PC-3 (cell line): ENCODE data around the gene RNF14. TPM values are rescaled to one million over a fixed set of nuclear protein-coding genes. Genes with fewer than 3 reads are reported as not detected.

Experiments used
- ATAC-seq: fragments of 200-7000 bp; cut with Tn5 transposase; 2 replicates; pipeline ENCODE4 v1.9.1; 2020; ENCODE audit warnings: mild to moderate bottlenecking, moderate library complexity
- BruUV-seq: library from RNA; stranded (reverse); fragments of 400-500 nt; replicated peaks from 2 replicates; lab custom pipeline; 2021; lab: Mats Ljungman, UMichigan
- CTCF ChIA-PET: fragments of 300-600 bp; sonication (Branson Sonifier 250); formaldehyde crosslinking; loops from one replicate; lab custom pipeline; 2022; ENCODE audit warnings: antibody characterized with exemption; lab: Charles Lee
- POLR2A ChIA-PET: fragments of 300-600 bp; sonication (Branson Sonifier 250); formaldehyde crosslinking; loops from one replicate; lab custom pipeline; 2022; ENCODE audit warnings: antibody characterized with exemption; ENCODE audit not compliant: unreplicated experiment; lab: Charles Lee
- DNase-seq: peaks from one replicate; pipeline ENCODE4 v3.0.0-alpha.2; 2015
- H2AFZ ChIP-seq: fragments of 300-600 bp; sonication (generic); 2 replicates; pipeline ENCODE4 v1.6.0; 2016; ENCODE audit warnings: antibody characterized with exemption, low read length
- H3F3A ChIP-seq: fragments of 300-600 bp; sonication (generic); one replicate; pipeline ENCODE4 v1.6.0; 2017; ENCODE audit warnings: antibody characterized with exemption, low read length, control low read depth, mild to moderate bottlenecking; ENCODE audit not compliant: unreplicated experiment
- H3K27ac ChIP-seq: fragments of 300-600 bp; sonication (generic); 2 replicates; pipeline ENCODE4 v1.5.1; 2016; ENCODE audit warnings: mild to moderate bottlenecking, low read length
- H3K27me3 ChIP-seq: fragments of 300-600 bp; sonication (generic); 2 replicates; pipeline ENCODE4 v1.6.1; 2016; ENCODE audit warnings: low read length, mixed read lengths
- H3K36me3 ChIP-seq: fragments of 300-600 bp; sonication (generic); 2 replicates; pipeline ENCODE4 v1.6.1; 2016; ENCODE audit warnings: low read depth, mixed run types, low read length, mixed read lengths
- H3K4me1 ChIP-seq: fragments of 300-600 bp; sonication (generic); 2 replicates; pipeline ENCODE4 v1.5.1; 2016; ENCODE audit warnings: low read length; ENCODE audit not compliant: insufficient read depth
- H3K4me2 ChIP-seq: fragments of 300-600 bp; sonication (generic); 2 replicates; pipeline ENCODE4 v1.6.0; 2016; ENCODE audit warnings: low read length
- H3K4me3 ChIP-seq: fragments of 300-600 bp; sonication (generic); 2 replicates; pipeline ENCODE4 v1.5.1; 2016; ENCODE audit warnings: mild to moderate bottlenecking, low read length, mixed read lengths
- H3K79me2 ChIP-seq: fragments of 300-600 bp; sonication (generic); 2 replicates; pipeline ENCODE4 v1.6.1; 2017; ENCODE audit warnings: low read length, mixed read lengths
- H3K9ac ChIP-seq: fragments of 300-600 bp; sonication (generic); 2 replicates; pipeline ENCODE4 v1.6.0; 2016; ENCODE audit warnings: mild to moderate bottlenecking, low read length
- H3K9me2 ChIP-seq: fragments of 300-600 bp; sonication (generic); replicated peaks from 2 replicates; pipeline ENCODE4 v1.6.1; 2016; ENCODE audit warnings: mixed run types, low read length, mixed read lengths
- H3K9me3 ChIP-seq: fragments of 300-600 bp; sonication (generic); 2 replicates; pipeline ENCODE4 v1.6.1; 2016; ENCODE audit warnings: low read length, mixed read lengths
- H4K20me1 ChIP-seq: fragments of 300-600 bp; sonication (generic); 2 replicates; pipeline ENCODE4 v1.6.1; 2016; ENCODE audit warnings: low read length, mixed read lengths
- CTCF ChIP-seq: fragments of 300-600 bp; sonication (generic); conservative IDR thresholded peaks from 2 replicates; pipeline ENCODE4 v1.5.1; 2017; ENCODE audit warnings: antibody characterized with exemption, low read depth, mild to moderate bottlenecking, low read length
- EZH2 ChIP-seq: fragments of 300-600 bp; sonication (generic); IDR thresholded peaks from one replicate; pipeline ENCODE4 v1.6.1; 2017; ENCODE audit warnings: antibody characterized with exemption, mild to moderate bottlenecking, low read length; ENCODE audit not compliant: unreplicated experiment
- EZH2phosphoT487 ChIP-seq: fragments of 300-600 bp; sonication (generic); IDR thresholded peaks from 2 replicates; pipeline ENCODE4 v1.6.1; 2018; ENCODE audit warnings: mild to moderate bottlenecking, antibody characterized with exemption, low read length, borderline replicate concordance
- intact Hi-C: fragments of 100-400 bp; cut with micrococcal nuclease; formaldehyde crosslinking; loops from 2 replicates; pipeline ENCODE4 v1.9.0; 2023
- total RNA-seq: library from RNA; depleted of rRNA; stranded (reverse); fragments of >200 nt; gene quantifications from 2 replicates; pipeline ENCODE4 v1.2.3, GENCODE V29; 2014

Gene RNF14
- total RNA-seq, 1 experiment from 2014 or later: 32.1 TPM

- BruUV-seq: no TSS peak
- ChIA-PET CTCF (no interaction called here), POLR2A (no interaction called here)
Measured at GRCh38 chr5:141941779-141942178, 27.1 kb upstream of the RNF14 start.

GRCh38 chr5:141942185-141942857 lies 26.6 kb upstream of the RNF14 start:
- TF ChIP-seq EZH2phosphoT487 (no peak), CTCF (no peak), EZH2 (no peak)
- CTCF ChIA-PET: no interaction called here
- POLR2A ChIA-PET: no interaction called here
- H4K20me1 ChIP-seq: no peaks in the 10 kb centered on the region
- no peaks in the 10 kb centered on the region for H3K4me1 ChIP-seq
- BruUV-seq: no TSS peak
- H3K9me2 ChIP-seq: no peaks in the 10 kb centered on the region
- H3K27ac ChIP-seq: no peak overlapping the region
- H3F3A ChIP-seq: no peaks in the 10 kb centered on the region
- no peaks in the 10 kb centered on the region for H3K27me3 ChIP-seq
- DNase-seq (no peak), ATAC-seq (no peak)
- H2AFZ ChIP-seq: no peak overlapping the region
- H3K36me3 ChIP-seq: no peaks in the 10 kb centered on the region; the same call in 1 of the 2 replicates
- intact Hi-C loops: no loop called here
- no peak overlapping the region for H3K4me3 ChIP-seq
- no peak overlapping the region for H3K4me2 ChIP-seq
- no peak overlapping the region for H3K9ac ChIP-seq
- no peaks in the 10 kb centered on the region for H3K9me3 ChIP-seq
- H3K79me2 ChIP-seq: no peaks in the 10 kb centered on the region

More at GRCh38 chr5:141941779-141942178, 27.1 kb upstream of the RNF14 start:
- no peak for DNase-seq
- Histone ChIP-seq H3K4me2 (no peak overlapping the region), H3F3A (no peaks in the 10 kb centered on the region), H3K4me1 (no peaks in the 10 kb centered on the region), H3K9ac (no peak overlapping the region), H3K36me3 (no peaks in the 10 kb centered on the region; the same call in 1 of the 2 replicates), H4K20me1 (no peaks in the 10 kb centered on the region), H3K9me2 (no peaks in the 10 kb centered on the region), H3K27me3 (no peaks in the 10 kb centered on the region), H3K9me3 (no peaks in the 10 kb centered on the region), H2AFZ (no peak overlapping the region), H3K27ac (no peak overlapping the region), H3K79me2 (no peaks in the 10 kb centered on the region), H3K4me3 (no peak overlapping the region)
- no peak for ATAC-seq
- no peak for TF ChIP-seq EZH2phosphoT487
- TF ChIP-seq EZH2: no peak
- no peak for TF ChIP-seq CTCF
- intact Hi-C loops: no loop called here

GRCh38 chr5:141944076-141944475 lies 24.8 kb upstream of the RNF14 start:
- intact Hi-C loops: no loop called here
- Histone ChIP-seq H4K20me1 (no peaks in the 10 kb centered on the region), H3K9ac (no peak overlapping the region), H3K79me2 (no peaks in the 10 kb centered on the region), H3K27me3 (no peaks in the 10 kb centered on the region), H3K4me1 (no peaks in the 10 kb centered on the region), H3K9me3 (no peaks in the 10 kb centered on the region), H2AFZ (no peak overlapping the region), H3K4me2 (no peak overlapping the region), H3K36me3 (no peaks in the 10 kb centered on the region), H3K9me2 (no peaks in the 10 kb centered on the region), H3F3A (no peaks in the 10 kb centered on the region), H3K27ac (no peak overlapping the region), H3K4me3 (no peak overlapping the region)
- no TSS peak for BruUV-seq
- ATAC-seq (no peak), DNase-seq (no peak)
- no peak for TF ChIP-seq EZH2phosphoT487
- no peak for TF ChIP-seq CTCF
- TF ChIP-seq EZH2: no peak
- ChIA-PET POLR2A (no interaction called here), CTCF (no interaction called here)
